Measurements from ENCODE around the gene ECE2.
A peak's percentile ranks its signal among the peaks of the same experiment; 100 is the strongest.

The ECE2 gene

GRCh38 chr3:184314700-184315542, 39.1 kb downstream of the ECE2 start:
- DNase-seq = peak; percentile 87

DNA sequence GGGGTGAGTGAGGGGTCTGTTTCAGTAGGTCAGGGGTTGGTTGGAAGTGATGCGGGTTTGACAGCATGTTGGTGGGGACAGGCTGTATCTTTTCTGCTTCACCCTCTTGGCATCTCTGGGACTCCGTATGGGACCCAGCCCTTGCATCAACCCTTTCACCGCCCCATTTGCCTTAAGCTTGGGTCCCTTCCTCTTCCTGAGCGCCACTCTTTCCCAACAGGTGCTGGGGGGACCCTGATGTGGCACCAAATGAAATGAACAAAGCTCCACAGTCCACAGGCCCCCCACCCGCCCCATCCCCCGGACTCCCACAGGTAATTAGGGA, 39.7 kb downstream of the ECE2 start:
- DNase-seq = no peak

DNA sequence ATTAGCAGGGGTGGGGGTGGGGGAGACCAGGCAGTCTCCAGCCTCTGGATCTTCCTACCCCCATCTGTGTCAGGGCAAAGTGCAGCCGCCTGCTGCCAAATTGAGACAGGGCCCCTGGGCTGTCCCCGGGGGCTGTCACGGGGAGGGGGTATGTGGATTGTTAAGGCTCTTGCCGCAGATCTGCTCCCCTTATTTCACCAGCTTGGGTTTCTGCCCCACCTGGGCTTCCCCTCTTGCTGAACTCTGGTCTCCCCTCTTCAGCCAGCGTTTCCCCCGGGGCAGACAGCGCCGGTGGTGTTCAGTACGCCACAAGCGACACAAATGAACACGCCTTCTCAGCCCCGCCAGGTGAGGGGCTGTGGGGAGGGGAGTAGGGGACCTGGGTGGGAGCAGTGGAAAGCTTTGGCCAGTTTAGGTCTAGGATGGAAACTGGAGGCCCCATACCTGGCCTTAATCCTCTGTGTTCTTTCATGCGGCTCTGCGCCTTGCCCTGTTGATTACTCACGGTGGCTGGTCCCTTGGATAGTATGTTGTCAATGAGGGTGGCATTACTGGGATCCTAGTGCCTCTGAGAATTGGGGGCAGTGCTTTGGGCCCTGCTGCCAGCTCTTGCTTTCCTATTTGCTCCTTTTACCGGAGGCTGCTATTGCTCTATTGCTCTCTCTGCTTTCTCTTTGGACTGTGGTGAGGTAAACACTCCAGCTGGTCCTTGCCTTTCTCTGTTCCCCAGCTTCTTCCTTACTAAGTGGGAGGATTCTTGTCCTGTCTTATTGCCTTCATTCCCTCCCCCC, 40.2 kb downstream of the ECE2 start:
- no peak for DNase-seq

GRCh38 chr3:184316792-184317191, 41.0 kb downstream of the ECE2 start:
- DNase-seq = no peak

- no peak for DNase-seq
Measured at GRCh38 chr3:184317201-184317600, 41.4 kb downstream of the ECE2 start.

DNA sequence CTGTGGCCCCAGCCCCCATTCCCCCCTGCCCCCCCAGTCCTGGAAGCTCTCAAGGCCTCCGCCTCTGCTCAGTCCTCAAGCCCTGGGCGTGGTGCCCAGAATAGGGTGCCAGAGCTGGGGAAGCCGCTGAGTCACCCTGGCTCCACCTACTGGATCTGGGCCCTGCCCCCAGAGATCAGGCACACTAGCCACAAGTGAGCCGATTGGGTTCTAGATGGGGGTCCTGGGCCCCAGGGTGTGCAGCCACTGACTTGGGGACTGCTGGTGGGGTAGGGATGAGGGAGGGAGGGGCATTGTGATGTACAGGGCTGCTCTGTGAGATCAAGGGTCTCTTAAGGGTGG, 44.3 kb downstream of the ECE2 start:
- peak; percentile 91 for DNase-seq

- no peak for DNase-seq
Measured at GRCh38 chr3:184321666-184322065, 45.8 kb downstream of the ECE2 start.

DNA sequence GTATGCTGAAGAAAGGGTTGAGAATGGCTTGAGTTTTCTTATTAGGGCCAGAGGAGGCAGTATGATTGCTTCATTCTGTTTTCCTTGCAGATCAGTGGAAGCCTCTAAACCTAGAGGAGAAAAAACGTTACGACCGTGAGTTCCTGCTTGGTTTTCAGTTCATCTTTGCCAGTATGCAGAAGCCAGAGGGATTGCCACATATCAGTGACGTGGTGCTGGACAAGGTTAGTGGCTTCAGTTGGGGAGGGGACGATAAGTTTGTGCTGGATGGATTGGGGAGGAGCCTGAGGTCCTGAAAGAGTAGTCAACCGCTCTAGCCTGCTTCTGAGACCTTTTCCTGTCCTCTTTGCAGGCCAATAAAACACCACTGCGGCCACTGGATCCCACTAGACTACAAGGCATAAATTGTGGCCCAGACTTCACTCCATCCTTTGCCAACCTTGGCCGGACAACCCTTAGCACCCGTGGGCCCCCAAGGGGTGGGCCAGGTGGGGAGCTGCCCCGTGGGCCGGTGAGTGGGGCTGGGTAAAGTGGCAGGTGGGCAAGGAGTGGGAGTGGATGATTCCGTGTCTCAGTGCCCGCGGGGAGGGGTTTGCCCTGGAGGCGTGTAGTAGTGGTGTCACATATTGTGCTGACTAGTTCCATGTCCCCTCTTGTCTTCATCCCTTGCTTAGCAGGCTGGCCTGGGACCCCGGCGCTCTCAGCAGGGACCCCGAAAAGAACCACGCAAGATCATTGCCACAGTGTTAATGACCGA, 47.1 kb downstream of the ECE2 start:
- no peak for DNase-seq

DNA sequence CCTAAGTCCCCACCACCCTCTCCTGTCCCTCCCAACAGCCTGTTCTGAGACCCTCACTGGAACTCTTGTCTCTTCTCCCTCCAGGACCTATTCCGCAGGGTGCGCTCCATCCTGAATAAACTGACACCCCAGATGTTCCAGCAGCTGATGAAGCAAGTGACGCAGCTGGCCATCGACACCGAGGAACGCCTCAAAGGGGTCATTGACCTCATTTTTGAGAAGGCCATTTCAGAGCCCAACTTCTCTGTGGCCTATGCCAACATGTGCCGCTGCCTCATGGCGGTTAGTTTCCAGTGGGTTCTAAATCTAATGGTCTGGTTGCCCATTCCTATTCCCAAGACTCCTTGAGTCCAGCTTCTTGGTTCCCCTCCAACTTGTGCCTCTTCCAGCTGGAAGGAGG, 47.9 kb downstream of the ECE2 start:
- DNase-seq = no peak

- DNase-seq = no peak
Measured at GRCh38 chr3:184325269-184325668, 49.4 kb downstream of the ECE2 start.

GRCh38 chr3:184325715-184326369, 50.0 kb downstream of the ECE2 start:
- DNase-seq = no peak

DNA sequence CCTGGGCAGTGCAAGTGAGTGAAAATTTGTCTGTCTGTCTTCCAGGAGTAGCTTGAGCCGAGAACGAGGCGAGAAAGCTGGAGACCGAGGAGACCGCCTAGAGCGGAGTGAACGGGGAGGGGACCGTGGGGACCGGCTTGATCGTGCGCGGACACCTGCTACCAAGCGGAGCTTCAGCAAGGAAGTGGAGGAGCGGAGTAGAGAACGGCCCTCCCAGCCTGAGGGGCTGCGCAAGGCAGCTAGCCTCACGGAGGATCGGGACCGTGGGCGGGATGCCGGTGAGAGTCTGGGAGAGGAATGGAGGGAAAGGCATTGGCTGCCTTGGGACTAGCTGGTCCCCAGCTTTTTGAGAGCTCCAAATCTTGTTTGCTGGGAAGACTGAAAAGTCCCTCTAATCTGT, 51.3 kb downstream of the ECE2 start:
- DNase-seq = no peak

DNA sequence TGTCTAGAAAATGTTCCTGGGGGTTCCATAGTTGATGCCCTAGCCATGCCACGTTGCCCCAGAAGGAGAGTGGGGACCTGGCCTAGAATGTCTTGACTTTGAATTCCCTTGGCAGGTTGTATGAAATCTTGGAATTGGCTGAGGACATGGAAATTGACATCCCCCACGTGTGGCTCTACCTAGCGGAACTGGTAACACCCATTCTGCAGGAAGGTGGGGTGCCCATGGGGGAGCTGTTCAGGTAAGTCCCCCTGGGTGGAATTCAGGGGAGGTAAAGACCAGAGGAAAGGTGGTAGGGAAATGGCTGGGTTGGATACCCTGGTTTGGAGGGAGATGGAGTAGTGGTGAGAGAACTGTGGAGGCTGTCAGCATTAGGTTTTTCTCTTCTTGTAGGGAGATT, 52.7 kb downstream of the ECE2 start:
- DNase-seq = no peak

DNA sequence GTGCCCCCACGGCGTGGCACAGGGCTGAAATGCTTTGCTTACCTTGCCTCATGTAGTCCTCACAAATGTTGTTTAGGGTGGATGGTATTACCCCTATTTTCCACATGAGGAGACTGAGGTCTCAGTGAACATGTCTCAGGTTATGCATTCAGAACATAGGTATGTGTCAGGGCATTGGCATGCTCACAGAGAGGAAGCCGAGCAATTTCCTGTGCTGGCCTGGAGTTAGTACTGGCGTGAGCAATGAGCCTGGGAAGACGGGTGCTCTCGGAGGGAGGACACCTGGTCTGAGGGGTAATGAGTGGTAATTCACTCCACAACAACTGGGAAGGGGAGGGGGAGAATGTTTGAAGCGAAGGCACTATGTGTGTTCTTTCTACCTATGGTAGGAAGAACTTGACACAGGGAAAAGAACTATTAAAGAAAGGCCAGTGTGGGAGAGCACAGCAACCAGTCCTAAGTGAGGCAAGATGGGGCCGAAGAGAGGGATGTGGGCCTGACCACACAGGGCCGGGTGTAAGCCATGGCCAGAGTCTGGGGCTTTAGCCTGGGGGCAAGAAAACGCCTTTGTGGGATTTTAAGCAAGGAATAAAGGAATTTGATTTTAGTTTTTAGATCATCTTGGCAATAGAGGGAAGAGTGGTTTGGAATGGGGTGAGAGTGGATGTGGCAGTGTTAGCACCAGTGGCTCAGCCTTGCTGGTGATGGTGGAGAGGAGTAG, 56.7 kb downstream of the ECE2 start:
- no peak for DNase-seq

GRCh38 chr3:184333190-184333589, 57.4 kb downstream of the ECE2 start:
- no peak for DNase-seq

GRCh38 chr3:184333700-184334099, 57.9 kb downstream of the ECE2 start:
- no peak for DNase-seq

DNA sequence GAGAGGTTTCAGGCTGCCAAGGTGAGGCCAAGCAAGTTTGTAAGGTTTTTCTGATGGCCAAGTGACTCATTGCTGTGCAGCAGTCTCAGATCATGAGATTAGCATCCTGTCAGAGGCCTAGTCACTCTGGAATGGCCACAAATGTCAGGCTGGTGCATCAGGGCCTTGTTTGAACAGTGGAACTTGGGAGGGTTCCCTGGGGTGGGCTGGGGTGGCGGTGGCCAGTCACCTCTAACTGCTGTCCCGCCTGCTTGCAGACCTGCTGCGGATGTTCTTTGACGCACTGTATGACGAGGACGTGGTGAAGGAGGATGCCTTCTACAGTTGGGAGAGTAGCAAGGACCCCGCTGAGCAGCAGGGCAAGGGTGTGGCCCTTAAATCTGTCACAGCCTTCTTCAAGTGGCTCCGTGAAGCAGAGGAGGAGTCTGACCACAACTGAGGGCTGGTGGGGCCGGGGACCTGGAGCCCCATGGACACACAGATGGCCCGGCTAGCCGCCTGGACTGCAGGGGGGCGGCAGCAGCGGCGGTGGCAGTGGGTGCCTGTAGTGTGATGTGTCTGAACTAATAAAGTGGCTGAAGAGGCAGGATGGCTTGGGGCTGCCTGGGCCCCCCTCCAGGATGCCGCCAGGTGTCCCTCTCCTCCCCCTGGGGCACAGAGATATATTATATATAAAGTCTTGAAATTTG, 58.8 kb downstream of the ECE2 start:
- DNase-seq = no peak

GRCh38 chr3:184335291-184335660, 59.5 kb downstream of the ECE2 start:
- no peak for DNase-seq

GRCh38 chr3:184335661-184336546, 60.1 kb downstream of the ECE2 start:
- DNase-seq = peak; percentile 92

- peak; percentile 57 for DNase-seq
Measured at GRCh38 chr3:184336547-184337398, 61.0 kb downstream of the ECE2 start.

Data from right hindlimb (tissue), 1 donor.